Measurements from ENCODE around the gene STARD9. TPM values are rescaled to one million over a fixed set of nuclear protein-coding genes. Genes with fewer than 3 reads are reported as not detected.

Gene STARD9
- total RNA-seq, 1 experiment from 2014 or later = 0.92 TPM

GRCh38 chr15:42728560-42728959 is 153.2 kb downstream of the STARD9 start:
- no TSS peak for BruUV-seq (replicated peaks)
- intact Hi-C loops (cut with micrococcal nuclease; ENCODE audit: unreplicated experiment) = no loop called here
- no peak for TF ChIP-seq CTCF (IDR thresholded peaks at IDR 0.05; ENCODE audit: unreplicated experiment)
- no peak for DNase-seq
- H3K4me1 Mint-ChIP-seq (ENCODE audit: low read depth, unreplicated experiment) = no peaks in the 10 kb centered on the region
- H3K27me3 Mint-ChIP-seq (ENCODE audit: unreplicated experiment) = no peaks in the 10 kb centered on the region
- H3K4me3 Mint-ChIP-seq (ENCODE audit: low read depth, unreplicated experiment) = no peak overlapping the region
- CTCF ChIA-PET = no interaction called here
- H3K9me3 Mint-ChIP-seq (ENCODE audit: low read depth, unreplicated experiment) = no peaks in the 10 kb centered on the region
- no peak overlapping the region for H3K27ac Mint-ChIP-seq (ENCODE audit: unreplicated experiment)
- peaks cover 21% of the 10 kb centered on the region for H3K36me3 Mint-ChIP-seq (ENCODE audit: insufficient read depth, unreplicated experiment)

- Mint-ChIP-seq H3K27ac (ENCODE audit: unreplicated experiment) (no peak overlapping the region), H3K36me3 (ENCODE audit: insufficient read depth, unreplicated experiment) (peaks cover 21% of the 10 kb centered on the region), H3K4me1 (ENCODE audit: low read depth, unreplicated experiment) (no peaks in the 10 kb centered on the region), H3K9me3 (ENCODE audit: low read depth, unreplicated experiment) (no peaks in the 10 kb centered on the region), H3K27me3 (ENCODE audit: unreplicated experiment) (no peaks in the 10 kb centered on the region), H3K4me3 (ENCODE audit: low read depth, unreplicated experiment) (no peak overlapping the region)
- CTCF ChIA-PET = no interaction called here
- BruUV-seq (replicated peaks) = no TSS peak
- TF ChIP-seq CTCF (IDR thresholded peaks at IDR 0.05; ENCODE audit: unreplicated experiment) = no peak
- no peak for DNase-seq
- intact Hi-C loops (cut with micrococcal nuclease; ENCODE audit: unreplicated experiment) = no loop called here
Measured at GRCh38 chr15:42728972-42729371, 153.6 kb downstream of the STARD9 start.

- Mint-ChIP-seq H3K27me3 (ENCODE audit: unreplicated experiment) (no peaks in the 10 kb centered on the region), H3K36me3 (ENCODE audit: insufficient read depth, unreplicated experiment) (peaks cover 21% of the 10 kb centered on the region), H3K9me3 (ENCODE audit: low read depth, unreplicated experiment) (no peaks in the 10 kb centered on the region), H3K4me3 (ENCODE audit: low read depth, unreplicated experiment) (no peak overlapping the region), H3K4me1 (ENCODE audit: low read depth, unreplicated experiment) (no peaks in the 10 kb centered on the region), H3K27ac (ENCODE audit: unreplicated experiment) (no peak overlapping the region)
- CTCF ChIA-PET = interaction anchor here (0.6 kb wide), 1 partner anchor 162 kb away, joined by 3 read pairs; no protein-coding TSS in a partner anchor
- intact Hi-C loops (cut with micrococcal nuclease; ENCODE audit: unreplicated experiment) = no loop called here
- DNase-seq = no peak
- TF ChIP-seq CTCF (IDR thresholded peaks at IDR 0.05; ENCODE audit: unreplicated experiment) = no peak
- no TSS peak for BruUV-seq (replicated peaks)
Measured at GRCh38 chr15:42729409-42729808, 154.0 kb downstream of the STARD9 start.

GRCh38 chr15:42730135-42730534 is 154.7 kb downstream of the STARD9 start:
- H3K4me3 Mint-ChIP-seq (ENCODE audit: low read depth, unreplicated experiment) = no peak overlapping the region
- no peak for TF ChIP-seq CTCF (IDR thresholded peaks at IDR 0.05; ENCODE audit: unreplicated experiment)
- no TSS peak for BruUV-seq (replicated peaks)
- no peaks in the 10 kb centered on the region for H3K9me3 Mint-ChIP-seq (ENCODE audit: low read depth, unreplicated experiment)
- CTCF ChIA-PET = interaction anchor here (0.6 kb wide), 1 partner anchor 161 kb away, joined by 3 read pairs; no protein-coding TSS in a partner anchor
- intact Hi-C loops (cut with micrococcal nuclease; ENCODE audit: unreplicated experiment) = no loop called here
- H3K4me1 Mint-ChIP-seq (ENCODE audit: low read depth, unreplicated experiment) = no peaks in the 10 kb centered on the region
- DNase-seq = no peak
- H3K27me3 Mint-ChIP-seq (ENCODE audit: unreplicated experiment) = no peaks in the 10 kb centered on the region
- H3K27ac Mint-ChIP-seq (ENCODE audit: unreplicated experiment) = no peak overlapping the region
- peaks cover 17% of the 10 kb centered on the region for H3K36me3 Mint-ChIP-seq (ENCODE audit: insufficient read depth, unreplicated experiment)

Data from Calu3 (cell line).